D721Med (cell line): ENCODE measurements around the gene PLCB4.

Experiments used
- DNase-seq: peaks from one replicate; pipeline ENCODE4 v3.0.0; 2011; ENCODE audit warnings: low spot score; ENCODE audit not compliant: insufficient read length
- FAIRE-seq: peaks from 2 replicates; lab custom pipeline; 2011; peaks lifted over from hg19 to GRCh38; lab: Jason Lieb, UNC
- CTCF ChIP-seq: IDR thresholded peaks from 2 replicates; pipeline ENCODE4 v1.5.1; 2012; ENCODE audit warnings: mild to moderate bottlenecking, control low read depth; ENCODE audit not compliant: insufficient read depth; ENCODE audit errors: missing control alignments

PLCB4 gene

GRCh38 chr20:9112541-9113515, 43.9 kb downstream of the PLCB4 start:
- DNase-seq = no peak
- FAIRE-seq = no peak
- no peak for TF ChIP-seq CTCF

- DNase-seq (no peak), FAIRE-seq (no peak)
- TF ChIP-seq CTCF = no peak
Measured at GRCh38 chr20:9114709-9115108, 45.8 kb downstream of the PLCB4 start.

GRCh38 chr20:9117548-9117947, 48.7 kb downstream of the PLCB4 start:
- DNase-seq = no peak
- TF ChIP-seq CTCF = no peak
- no peak for FAIRE-seq

- no peak for FAIRE-seq
- DNase-seq = no peak
- no peak for TF ChIP-seq CTCF
Measured at GRCh38 chr20:9119776-9120175, 50.9 kb downstream of the PLCB4 start.

GRCh38 chr20:9121211-9121610, 52.3 kb downstream of the PLCB4 start:
- no peak for FAIRE-seq
- no peak for TF ChIP-seq CTCF
- DNase-seq = no peak

GRCh38 chr20:9122571-9122970, 53.7 kb downstream of the PLCB4 start:
- no peak for DNase-seq
- FAIRE-seq = no peak
- no peak for TF ChIP-seq CTCF

- no peak for DNase-seq
- FAIRE-seq = no peak
- no peak for TF ChIP-seq CTCF
Measured at GRCh38 chr20:9126527-9126926, 57.6 kb downstream of the PLCB4 start.
